Stimulated activated CD8-positive, alpha-beta memory T cell treated with anti-CD3 and anti-CD28 coated beads, Interleukin-7, amount 100 ng/mL, for 48 hours (primary cell): ENCODE data around the gene TTC34.

Experiments
- DNase-seq, 2 donors: peaks; one replicate each; pipeline ENCODE4 v3.0.0-alpha.2; 2020; ENCODE audit warnings: low read depth in 1 of 2; ENCODE audit errors: extremely low read depth in 1 of 2

Gene TTC34

GRCh38 chr1:2801535-2802291 is at the start of gene TTC34:
TTC34 (minus strand) TSS chr1:2801693; CDS start chr1:2800827, 866 bp downstream.
- peak in 1 of 2 donors; percentile 26 for DNase-seq

GRCh38 chr1:2850502-2850901 is 49.0 kb upstream of the TTC34 start:
- DNase-seq, result no peak

GRCh38 chr1:2848006-2848670 is 46.6 kb upstream of the TTC34 start:
- DNase-seq, result no peak

- no peak for DNase-seq
These were observed 45.8 kb upstream of the TTC34 start for GRCh38 chr1:2847086-2847985.

- no peak for DNase-seq
These were observed 44.4 kb upstream of the TTC34 start for GRCh38 chr1:2845869-2846268.

- peak; percentile 33 to 48 for DNase-seq
These were observed 38.7 kb upstream of the TTC34 start for GRCh38 chr1:2840036-2840809.

GRCh38 chr1:2837823-2838222 is 36.3 kb upstream of the TTC34 start:
- no peak for DNase-seq

- DNase-seq, result no peak
These were observed 35.8 kb upstream of the TTC34 start for GRCh38 chr1:2837316-2837715.

- DNase-seq, result no peak
These were observed 35.0 kb upstream of the TTC34 start for GRCh38 chr1:2836333-2836970.

- no peak for DNase-seq
These were observed 34.2 kb upstream of the TTC34 start for GRCh38 chr1:2835650-2836159.

- no peak for DNase-seq
These were observed 33.5 kb upstream of the TTC34 start for GRCh38 chr1:2834741-2835564.

- DNase-seq, result no peak
These were observed 32.6 kb upstream of the TTC34 start for GRCh38 chr1:2834146-2834475.

GRCh38 chr1:2833454-2834145 is 32.1 kb upstream of the TTC34 start:
- no peak for DNase-seq

- no peak for DNase-seq
These were observed 31.3 kb upstream of the TTC34 start for GRCh38 chr1:2832506-2833453.

- DNase-seq, result no peak
These were observed 30.2 kb upstream of the TTC34 start for GRCh38 chr1:2831596-2832212.

GRCh38 chr1:2830761-2831425 is 29.4 kb upstream of the TTC34 start:
- no peak for DNase-seq
